ENCODE results near the gene SLIT3. TPM values are rescaled to one million over a fixed set of nuclear protein-coding genes. Genes with fewer than 3 reads are reported as not detected.

Gene SLIT3
- total RNA-seq, 2 donors from 2014 or later: 67.1 to 140 TPM

- intact Hi-C loops (cut with DNase I): no loop called here
- peak; percentile 60 for DNase-seq (ENCODE audit: low spot score)
Observed at GRCh38 chr5:168686837-168687236, 614.1 kb downstream of the SLIT3 start.

DNA sequence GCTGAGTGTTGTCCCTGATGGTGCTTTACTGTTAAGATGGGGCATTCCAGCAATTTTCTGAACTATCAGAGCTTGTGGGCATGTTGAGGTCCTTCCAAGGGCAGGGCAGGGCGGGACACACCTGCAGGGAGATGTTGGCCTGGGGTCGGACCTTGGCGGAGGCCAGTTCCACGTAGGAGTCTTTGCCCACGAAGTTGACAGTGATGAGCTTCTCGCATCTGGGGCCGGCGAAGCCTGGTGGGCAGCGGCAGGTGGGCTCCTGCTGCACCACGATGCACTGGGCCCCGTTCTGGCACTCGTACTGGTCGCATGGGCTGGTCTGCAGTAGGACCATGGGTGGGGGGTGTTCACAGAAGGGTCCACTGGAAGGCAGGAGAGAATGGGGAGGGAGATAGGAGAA is 615.4 kb downstream of the SLIT3 start:
- intact Hi-C loops (cut with DNase I): no loop called here
- peak; percentile 63 for DNase-seq (ENCODE audit: low spot score)

DNA sequence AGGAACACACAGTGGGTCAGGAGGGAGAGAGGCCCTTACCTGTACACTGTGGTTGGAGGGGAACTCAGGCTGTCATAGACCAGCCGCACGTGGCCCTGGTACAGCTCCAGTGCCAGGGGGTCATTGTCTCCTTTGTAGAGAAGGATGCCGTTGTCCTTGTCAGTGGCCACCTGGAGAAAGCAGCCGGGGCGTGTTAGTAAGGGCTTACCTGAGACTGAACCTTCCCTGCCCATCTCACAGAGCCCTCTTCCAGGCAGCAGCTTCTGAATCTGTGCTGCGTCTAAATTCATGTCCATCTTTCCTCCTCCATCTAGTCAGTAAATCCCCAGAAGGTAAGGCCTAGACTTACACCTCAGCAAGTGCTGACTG is 617.0 kb downstream of the SLIT3 start:
- intact Hi-C loops (cut with DNase I): loop anchor here in 1 of 2 donors (5.0 kb wide), 1 partner anchor 463 kb away; no protein-coding TSS in a partner anchor
- DNase-seq (ENCODE audit: low spot score): peak; percentile 75

- intact Hi-C loops (cut with DNase I): loop anchor here in 1 of 2 donors (5.0 kb wide), 1 partner anchor 464 kb away; no protein-coding TSS in a partner anchor
Observed at GRCh38 chr5:168683247-168683926, 617.6 kb downstream of the SLIT3 start.

DNA sequence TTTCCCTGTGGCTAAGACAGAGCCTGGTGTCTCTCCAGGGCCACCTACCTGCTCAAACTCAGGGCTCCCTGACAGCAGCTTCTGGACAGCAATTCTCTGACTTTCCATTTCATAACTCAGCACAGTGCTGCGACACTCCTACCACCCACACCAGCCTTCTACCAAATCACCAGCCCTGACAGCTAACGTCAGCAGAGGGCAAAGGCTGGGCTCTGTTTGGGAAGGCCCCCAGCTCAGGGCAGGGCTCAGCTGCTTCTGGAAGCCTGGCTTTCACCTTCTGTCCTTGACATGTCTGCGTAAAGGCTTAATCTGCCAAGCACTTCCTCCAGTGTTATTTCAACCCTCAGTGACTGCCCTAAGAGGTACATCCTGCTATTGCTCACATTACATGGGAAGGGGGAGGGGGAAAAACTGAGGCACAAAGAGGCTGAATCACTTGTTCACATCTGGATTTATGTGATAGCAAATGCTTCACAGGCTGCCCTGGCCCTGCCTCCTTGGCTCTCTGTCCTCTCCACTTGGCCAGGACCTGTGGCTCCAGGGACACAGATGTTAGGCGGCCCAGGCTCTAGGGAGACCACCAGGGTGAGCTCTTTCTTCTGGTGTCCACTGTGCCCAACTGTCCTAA is 619.3 kb downstream of the SLIT3 start:
- intact Hi-C loops (cut with DNase I): loop anchor here in 1 of 2 donors (5.0 kb wide), 1 partner anchor 466 kb away; no protein-coding TSS in a partner anchor
- peak; percentile 87 for DNase-seq (ENCODE audit: low spot score)

More at GRCh38 chr5:168683247-168683926, 617.6 kb downstream of the SLIT3 start:
- DNase-seq (ENCODE audit: low spot score): peak; percentile 76

DNA sequence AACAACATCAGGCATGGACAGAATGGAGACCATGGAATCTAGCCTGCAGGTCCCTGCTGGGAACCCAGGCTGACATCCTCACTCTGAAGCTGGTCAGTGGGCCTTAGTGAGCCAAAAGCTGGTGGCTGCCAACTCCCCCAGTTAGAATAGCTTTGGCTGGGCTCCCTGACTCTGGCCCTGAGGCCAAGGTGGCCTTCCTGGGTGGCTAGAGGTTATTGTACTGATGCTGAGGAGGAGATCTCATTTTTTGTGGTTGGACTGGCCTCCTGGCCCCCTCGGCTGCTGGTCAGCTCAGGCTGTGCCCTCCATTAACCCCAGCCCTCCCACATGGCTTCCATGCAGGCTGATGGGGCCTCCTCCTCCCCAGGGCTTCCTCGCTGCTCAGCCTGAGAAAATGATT is 620.5 kb downstream of the SLIT3 start:
- intact Hi-C loops (cut with DNase I): loop anchor here in 1 of 2 donors (5.0 kb wide), 1 partner anchor 467 kb away; no protein-coding TSS in a partner anchor
- no peak for DNase-seq (ENCODE audit: low spot score)

GRCh38 chr5:168679515-168679920 is 621.4 kb downstream of the SLIT3 start:
- intact Hi-C loops (cut with DNase I): no loop called here
- DNase-seq (ENCODE audit: low spot score): peak; percentile 88

DNA sequence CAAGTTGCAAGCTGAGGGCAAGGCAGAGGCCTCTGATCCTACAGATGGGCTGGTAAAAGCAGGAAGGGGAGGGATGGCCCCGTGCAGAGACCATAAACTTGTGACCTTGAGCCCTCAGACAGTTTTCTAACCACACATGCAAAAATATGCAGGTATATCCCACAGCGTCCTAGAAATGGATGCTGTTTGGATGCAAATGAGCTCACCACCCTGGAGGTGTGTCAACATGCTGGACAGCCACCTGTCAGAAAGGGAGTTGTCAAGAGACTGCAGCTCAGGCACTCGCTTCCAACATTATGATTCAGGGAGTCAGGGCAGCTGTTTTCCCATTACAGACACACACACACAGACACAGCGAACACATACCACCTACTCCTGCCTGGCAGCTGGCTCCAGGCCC is 624.4 kb downstream of the SLIT3 start:
- intact Hi-C loops (cut with DNase I): no loop called here
- no peak for DNase-seq (ENCODE audit: low spot score)

DNA sequence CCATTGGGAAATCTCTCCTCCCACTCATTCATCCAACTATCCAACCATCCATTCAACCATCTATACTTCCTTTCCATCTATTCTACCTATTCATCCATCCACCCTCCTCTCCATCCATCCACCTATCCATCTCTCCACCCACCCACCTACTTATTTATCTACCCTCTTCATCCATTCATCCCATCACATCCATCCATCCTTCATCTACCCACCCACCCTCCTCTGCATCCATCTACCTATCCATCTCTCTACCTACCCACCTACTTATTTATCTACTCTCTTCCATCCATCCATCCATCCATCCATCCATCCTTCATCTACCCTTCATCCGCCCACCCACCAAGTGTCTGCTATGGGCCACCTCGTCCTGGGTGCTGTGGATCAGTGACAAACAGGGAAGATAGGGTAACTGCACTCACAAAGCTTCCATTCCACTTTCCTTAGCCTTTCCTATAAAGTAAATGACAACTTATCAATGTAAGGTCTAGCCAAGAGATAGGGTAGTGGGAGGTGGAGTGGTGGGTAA is 625.0 kb downstream of the SLIT3 start:
- no peak for DNase-seq (ENCODE audit: low spot score)
- intact Hi-C loops (cut with DNase I): no loop called here

- intact Hi-C loops (cut with DNase I): no loop called here
- DNase-seq (ENCODE audit: low spot score): no peak
Observed at GRCh38 chr5:168674893-168675482, 626.0 kb downstream of the SLIT3 start.

GRCh38 chr5:168672888-168673287 is 628.1 kb downstream of the SLIT3 start:
- intact Hi-C loops (cut with DNase I): no loop called here

DNA sequence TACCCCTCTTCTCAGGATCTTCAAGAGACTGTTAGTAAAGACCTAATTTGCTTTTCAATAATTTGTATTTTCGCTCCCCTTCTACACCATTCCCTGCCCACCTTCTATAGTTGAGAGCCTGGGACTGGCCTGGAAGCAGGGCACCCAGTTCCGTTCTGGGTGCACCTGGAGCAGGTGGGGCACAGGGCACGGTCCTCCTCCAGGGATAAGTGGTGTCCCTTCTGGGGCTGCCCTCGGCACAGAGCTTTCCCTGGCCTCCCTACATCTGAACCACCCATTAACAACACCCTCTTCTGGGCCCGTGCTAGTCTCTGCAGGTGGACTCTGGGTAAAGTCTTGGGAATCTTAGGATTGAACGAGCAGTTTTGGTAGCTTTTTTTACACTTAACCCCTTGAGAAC is 628.9 kb downstream of the SLIT3 start:
- no peak for DNase-seq (ENCODE audit: low spot score)
- intact Hi-C loops (cut with DNase I): no loop called here

More at GRCh38 chr5:168672888-168673287, 628.1 kb downstream of the SLIT3 start:
- no peak for DNase-seq (ENCODE audit: low spot score)

DNA sequence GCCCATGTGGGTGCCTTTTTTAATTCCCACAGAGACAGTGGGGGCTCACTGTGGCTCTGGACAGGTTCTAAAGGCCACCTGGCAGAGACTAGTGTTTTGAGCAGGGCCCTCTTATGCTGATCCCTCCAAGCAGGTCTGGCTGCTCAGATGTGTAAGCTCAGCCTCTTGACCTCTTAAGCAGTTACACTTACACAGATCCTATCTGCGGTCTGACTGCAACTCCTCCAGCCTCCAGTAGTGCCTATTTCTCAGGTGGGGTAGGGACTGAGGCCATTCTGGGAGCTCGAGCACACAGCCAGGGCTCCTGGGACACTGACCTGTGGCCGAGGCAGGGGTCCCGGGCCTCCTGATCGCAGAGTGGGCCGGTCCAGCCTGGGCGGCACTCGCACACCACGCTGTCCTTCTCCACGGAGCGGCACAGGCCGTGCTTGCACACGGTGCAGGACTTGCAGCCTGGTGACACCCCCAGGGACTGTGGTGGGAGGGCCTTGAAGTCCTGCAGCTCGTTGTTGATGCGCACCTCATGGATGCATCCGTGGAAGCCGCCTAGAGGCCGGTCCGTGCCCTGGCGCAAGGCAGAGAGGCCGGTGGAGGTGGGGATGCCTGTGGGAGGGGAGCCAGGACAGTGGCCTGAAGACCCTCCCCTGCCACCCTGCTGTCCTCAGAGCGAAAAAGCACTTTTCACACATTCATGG is 629.9 kb downstream of the SLIT3 start:
- intact Hi-C loops (cut with DNase I): no loop called here

DNA sequence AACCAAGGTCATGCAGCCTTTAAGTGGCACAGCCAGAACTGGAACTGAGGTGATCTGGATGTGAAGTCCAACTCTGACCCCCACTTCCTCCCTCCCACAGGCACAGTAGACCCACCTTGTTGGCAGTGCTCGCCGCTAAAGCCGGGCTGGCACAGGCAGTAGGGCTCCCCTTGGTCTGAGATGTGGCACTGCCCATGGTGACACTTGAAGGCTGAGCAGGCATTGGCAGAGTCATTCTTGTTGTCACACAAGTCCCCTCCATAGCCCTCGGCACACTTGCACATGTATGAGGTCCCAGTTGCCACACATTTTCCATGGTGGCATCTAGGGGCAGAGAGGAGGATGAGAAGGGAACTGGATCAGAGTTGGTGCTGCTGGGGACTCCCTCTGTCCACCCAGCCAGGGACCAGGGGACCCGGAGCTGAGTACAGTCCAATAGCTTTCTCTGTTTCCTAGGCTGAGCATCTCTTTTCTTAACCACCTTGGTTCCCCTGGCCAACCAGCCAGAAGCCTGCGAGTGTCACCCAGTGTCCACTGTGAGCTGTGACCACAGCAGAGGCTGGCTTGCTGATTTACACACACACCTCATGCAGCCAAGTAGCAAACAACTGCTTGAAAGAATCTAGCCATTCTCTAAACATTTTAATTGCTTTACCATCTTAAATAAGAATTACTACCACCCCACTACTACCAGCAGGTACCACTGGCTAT is 631.1 kb downstream of the SLIT3 start:
- intact Hi-C loops (cut with DNase I): no loop called here
- DNase-seq (ENCODE audit: low spot score): no peak

More for the DNA sequence above, 629.9 kb downstream of the SLIT3 start:
- no peak for DNase-seq (ENCODE audit: low spot score)

- intact Hi-C loops (cut with DNase I): no loop called here
- DNase-seq (ENCODE audit: low spot score): no peak
Observed at GRCh38 chr5:168669156-168669555, 631.8 kb downstream of the SLIT3 start.

GRCh38 chr5:168668078-168668477 is 632.9 kb downstream of the SLIT3 start:
- intact Hi-C loops (cut with DNase I): no loop called here

DNA sequence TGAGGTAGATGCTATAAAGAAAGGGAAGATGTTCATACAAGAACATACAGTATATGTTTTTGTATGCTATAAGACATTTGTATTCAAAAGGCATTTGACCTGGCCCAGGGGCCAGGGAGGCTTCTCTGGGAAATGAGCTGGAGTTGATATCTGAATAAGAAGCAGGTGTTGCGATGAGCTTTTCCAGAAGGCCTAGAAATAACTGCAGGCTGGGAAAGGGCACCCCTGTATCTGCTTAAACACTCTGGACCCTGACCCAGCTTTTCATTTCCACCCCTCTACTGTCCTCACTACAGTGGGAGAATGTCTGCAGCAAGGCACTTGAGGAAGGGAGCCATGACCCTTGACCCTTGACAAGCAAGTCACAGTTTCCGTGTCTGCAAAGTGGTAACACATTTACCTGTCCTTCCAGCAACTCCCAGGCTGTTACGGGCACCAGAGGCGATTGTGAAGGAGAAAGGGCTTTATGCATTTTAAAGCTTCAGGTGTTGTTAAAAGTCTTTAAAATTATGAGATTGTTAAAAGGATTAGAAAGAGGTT is 633.6 kb downstream of the SLIT3 start:
- intact Hi-C loops (cut with DNase I): no loop called here

More at GRCh38 chr5:168668078-168668477, 632.9 kb downstream of the SLIT3 start:
- DNase-seq (ENCODE audit: low spot score): no peak

DNA sequence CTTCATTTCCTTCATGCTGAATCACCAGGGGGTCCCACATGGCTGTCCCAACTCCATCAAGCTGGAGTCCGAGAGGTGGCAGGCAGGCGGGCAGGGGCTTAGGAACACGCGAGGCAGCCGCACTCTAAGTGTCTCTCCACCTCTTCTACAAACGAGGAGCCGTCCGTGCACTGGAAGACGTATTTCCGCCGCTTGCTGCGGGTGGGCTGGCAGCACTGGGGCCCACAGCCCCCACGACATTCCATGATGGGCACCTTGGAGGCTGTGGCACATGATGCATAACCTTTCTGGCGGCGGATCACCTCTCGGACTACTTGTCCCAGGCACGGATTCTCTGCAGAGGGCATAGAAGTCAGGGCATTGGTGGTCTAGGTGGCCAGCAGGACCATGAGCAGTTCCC is 634.6 kb downstream of the SLIT3 start:
- intact Hi-C loops (cut with DNase I): no loop called here
- DNase-seq (ENCODE audit: low spot score): no peak

More for the DNA sequence above, 633.6 kb downstream of the SLIT3 start:
- no peak for DNase-seq (ENCODE audit: low spot score)
